ENCODE data around the gene PTOV1. TPM values are rescaled to one million over a fixed set of nuclear protein-coding genes. Genes with fewer than 3 reads are reported as not detected.

The PTOV1 gene
- total RNA-seq, 1 experiment from 2014 or later, result 296 TPM

DNA sequence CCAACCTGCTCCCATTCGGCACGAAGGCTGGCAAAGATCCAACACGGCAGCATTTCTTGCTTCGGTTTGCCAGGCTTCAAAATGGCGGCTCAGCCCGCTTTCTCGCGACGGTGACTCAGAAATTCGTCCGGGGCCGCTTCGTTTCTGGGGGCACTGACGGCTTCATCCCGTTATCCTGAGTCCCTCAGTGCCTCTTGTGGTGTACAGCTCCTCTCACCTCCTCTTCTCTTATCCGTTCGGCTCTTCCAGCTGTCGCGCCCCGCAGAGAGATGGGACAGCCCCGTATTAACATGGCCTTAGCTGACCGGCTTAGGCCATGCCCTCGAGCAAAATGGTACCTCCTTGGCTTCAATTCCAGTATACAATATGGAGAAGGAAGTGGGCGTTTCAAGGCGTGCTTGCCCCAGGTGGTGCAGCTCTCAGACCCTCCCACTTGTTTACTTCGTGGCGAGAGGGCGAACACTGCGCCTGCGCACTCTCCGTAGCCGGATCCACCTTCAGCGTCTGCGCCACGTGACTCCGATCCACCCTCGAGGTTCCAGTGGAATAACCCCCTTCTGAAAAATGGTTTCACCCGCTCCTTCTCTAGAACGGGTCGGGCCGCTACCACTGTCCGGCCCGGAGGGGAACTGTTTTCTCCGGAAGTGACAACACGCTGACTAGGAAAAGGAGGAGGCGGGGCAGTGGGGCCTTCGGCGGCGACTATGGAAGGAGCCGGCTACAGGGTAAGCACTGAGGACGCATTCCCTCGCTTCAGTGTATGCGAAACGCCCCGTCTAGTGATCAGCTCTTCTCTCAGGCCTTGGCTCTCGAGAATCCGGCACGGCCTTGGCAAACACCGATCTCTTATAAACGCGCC lies 26.3 kb downstream of the PTOV1 start, which contains the start of the genes AKT1S1 and TBC1D17 (continued):
- TF ChIP-seq, protein P1, sequence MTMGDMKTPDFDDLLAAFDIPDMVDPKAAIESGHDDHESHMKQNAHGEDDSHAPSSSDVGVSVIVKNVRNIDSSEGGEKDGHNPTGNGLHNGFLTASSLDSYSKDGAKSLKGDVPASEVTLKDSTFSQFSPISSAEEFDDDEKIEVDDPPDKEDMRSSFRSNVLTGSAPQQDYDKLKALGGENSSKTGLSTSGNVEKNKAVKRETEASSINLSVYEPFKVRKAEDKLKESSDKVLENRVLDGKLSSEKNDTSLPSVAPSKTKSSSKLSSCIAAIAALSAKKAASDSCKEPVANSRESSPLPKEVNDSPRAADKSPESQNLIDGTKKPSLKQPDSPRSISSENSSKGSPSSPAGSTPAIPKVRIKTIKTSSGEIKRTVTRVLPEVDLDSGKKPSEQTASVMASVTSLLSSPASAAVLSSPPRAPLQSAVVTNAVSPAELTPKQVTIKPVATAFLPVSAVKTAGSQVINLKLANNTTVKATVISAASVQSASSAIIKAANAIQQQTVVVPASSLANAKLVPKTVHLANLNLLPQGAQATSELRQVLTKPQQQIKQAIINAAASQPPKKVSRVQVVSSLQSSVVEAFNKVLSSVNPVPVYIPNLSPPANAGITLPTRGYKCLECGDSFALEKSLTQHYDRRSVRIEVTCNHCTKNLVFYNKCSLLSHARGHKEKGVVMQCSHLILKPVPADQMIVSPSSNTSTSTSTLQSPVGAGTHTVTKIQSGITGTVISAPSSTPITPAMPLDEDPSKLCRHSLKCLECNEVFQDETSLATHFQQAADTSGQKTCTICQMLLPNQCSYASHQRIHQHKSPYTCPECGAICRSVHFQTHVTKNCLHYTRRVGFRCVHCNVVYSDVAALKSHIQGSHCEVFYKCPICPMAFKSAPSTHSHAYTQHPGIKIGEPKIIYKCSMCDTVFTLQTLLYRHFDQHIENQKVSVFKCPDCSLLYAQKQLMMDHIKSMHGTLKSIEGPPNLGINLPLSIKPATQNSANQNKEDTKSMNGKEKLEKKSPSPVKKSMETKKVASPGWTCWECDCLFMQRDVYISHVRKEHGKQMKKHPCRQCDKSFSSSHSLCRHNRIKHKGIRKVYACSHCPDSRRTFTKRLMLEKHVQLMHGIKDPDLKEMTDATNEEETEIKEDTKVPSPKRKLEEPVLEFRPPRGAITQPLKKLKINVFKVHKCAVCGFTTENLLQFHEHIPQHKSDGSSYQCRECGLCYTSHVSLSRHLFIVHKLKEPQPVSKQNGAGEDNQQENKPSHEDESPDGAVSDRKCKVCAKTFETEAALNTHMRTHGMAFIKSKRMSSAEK (CRISPR knock-in tag; IDR thresholded peaks at IDR 0.05; ENCODE audit: borderline replicate concordance), result no peak
- no peak for TF ChIP-seq ZNF232 (CRISPR knock-in tag; IDR thresholded peaks at IDR 0.05)
- TF ChIP-seq, protein P2, sequence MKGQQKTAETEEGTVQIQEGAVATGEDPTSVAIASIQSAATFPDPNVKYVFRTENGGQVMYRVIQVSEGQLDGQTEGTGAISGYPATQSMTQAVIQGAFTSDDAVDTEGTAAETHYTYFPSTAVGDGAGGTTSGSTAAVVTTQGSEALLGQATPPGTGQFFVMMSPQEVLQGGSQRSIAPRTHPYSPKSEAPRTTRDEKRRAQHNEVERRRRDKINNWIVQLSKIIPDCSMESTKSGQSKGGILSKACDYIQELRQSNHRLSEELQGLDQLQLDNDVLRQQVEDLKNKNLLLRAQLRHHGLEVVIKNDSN (CRISPR knock-in tag; IDR thresholded peaks at IDR 0.05), result peak; percentile 99
- TF ChIP-seq FOXK1 (CRISPR knock-in tag; IDR thresholded peaks at IDR 0.05), result peak; percentile 100
- no peak for TF ChIP-seq SMAD4 (CRISPR knock-in tag; IDR thresholded peaks at IDR 0.05)
- TF ChIP-seq ZNF396 (CRISPR knock-in tag; IDR thresholded peaks at IDR 0.05; ENCODE audit: borderline replicate concordance), result no peak
- TF ChIP-seq ZNF423 (CRISPR knock-in tag; IDR thresholded peaks at IDR 0.05), result no peak
- TF ChIP-seq KAT7 (CRISPR knock-in tag; IDR thresholded peaks at IDR 0.05; ENCODE audit: borderline replicate concordance), result no peak
- 0 out of 2 replicates have a peak, but pooled peaks have one; percentile 17 for TF ChIP-seq TEAD1 (CRISPR knock-in tag; IDR thresholded peaks at IDR 0.05)
- TF ChIP-seq, protein P3, sequence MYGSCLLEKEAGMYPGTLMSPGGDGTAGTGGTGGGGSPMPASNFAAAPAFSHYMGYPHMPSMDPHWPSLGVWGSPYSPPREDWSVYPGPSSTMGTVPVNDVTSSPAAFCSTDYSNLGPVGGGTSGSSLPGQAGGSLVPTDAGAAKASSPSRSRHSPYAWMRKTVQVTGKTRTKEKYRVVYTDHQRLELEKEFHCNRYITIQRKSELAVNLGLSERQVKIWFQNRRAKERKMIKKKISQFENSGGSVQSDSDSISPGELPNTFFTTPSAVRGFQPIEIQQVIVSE (CRISPR knock-in tag; IDR thresholded peaks at IDR 0.05; ENCODE audit: borderline replicate concordance), result no peak
- TF ChIP-seq ZNF416 (CRISPR knock-in tag; IDR thresholded peaks at IDR 0.05), result no peak
- no peak for TF ChIP-seq NR3C1 (CRISPR knock-in tag; conservative IDR thresholded peaks at IDR 0.05; ENCODE audit: low read depth)

DNA sequence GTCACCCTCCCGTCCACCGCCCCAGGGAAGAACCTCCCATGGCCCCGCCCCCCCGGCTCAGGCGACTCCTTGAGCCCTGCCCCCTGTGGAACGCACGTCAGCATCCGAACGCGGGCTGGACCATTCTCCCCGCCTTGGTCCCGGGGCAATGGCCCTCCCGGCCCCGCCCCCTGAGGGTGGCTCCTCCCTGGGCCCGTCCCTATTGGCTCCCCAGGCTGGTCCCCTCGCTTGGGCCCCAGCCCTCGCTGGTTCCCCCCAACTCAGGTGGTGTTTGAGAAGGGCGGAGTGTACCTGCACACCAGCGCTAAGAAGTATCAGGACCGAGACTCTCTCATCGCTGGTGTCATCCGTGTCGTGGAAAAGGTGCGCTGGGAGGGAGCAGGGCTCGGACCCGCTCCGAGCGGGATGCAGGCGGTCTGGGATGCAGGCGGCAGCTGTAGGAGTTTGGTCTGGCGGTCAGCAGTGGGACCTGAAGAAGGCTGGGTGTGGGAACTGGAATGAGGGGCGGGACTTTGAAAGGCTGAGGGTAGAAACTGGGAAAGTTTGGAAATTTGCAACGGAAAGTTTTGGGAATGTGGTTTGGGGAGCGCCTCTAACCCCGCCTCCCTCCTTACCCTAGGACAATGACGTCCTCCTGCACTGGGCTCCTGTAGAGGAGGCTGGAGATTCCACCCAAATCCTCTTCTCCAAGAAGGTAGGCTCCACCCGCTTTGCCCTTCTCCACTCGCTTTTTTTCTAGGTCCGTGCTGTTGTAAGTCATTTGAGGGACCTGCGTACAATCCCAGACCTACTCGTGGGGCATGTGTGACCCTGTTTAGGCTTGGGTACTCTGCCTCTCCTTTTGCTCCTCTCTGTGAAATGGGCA lies 27.2 kb downstream of the PTOV1 start:
- Mint-ChIP-seq H3K36me3 (peaks cover 38% of the 10 kb centered on the region), H3K27me3 (ENCODE audit: low read depth) (no peaks in the 10 kb centered on the region), H3K9me3 (no peaks in the 10 kb centered on the region), H3K27ac (peak overlapping the region; percentile 100), H3K4me3 (no peak overlapping the region), H3K4me1 (peaks cover 23% of the 10 kb centered on the region)
- CTCF ChIA-PET, result interaction anchor here (1.0 to 1.9 kb wide), 4 partner anchors 9 to 15 kb away, joined by 3 to 12 read pairs (median 4); no protein-coding TSS in a partner anchor
- POLR2A ChIA-PET, result interaction anchor here (1.2 to 2.2 kb wide), 4 partner anchors 12 to 202 kb away, joined by 3 to 9 read pairs (median 6); partner anchors contain the start of genes ATF5, NUP62 and PTOV1
- TF ChIP-seq RORB (CRISPR knock-in tag; IDR thresholded peaks at IDR 0.05) (no peak), EMX1 (CRISPR knock-in tag; IDR thresholded peaks at IDR 0.05) (0 out of 2 replicates have a peak, but pooled peaks have one; percentile 63)
- ATAC-seq, result peak; percentile 77
- peak; percentile 99 for DNase-seq (ENCODE audit: low spot score)

DNA sequence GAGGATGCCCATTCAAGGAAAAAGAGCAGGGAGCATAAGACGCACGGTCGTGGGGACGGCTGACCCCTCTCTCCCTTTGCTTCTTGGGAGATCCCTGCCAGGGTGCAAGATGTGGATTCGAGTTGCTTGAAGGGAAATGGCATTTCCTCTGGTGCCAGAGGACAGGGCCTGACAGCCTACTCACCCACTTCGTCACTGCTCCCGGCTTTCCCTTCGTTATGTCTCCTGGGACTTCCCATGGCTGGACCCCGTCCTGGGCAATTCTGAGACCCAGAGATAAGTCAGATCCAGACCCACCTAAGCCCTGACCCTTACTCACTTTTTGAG lies 27.7 kb downstream of the PTOV1 start:
- peak overlapping the region; percentile 100 for H3K27ac Mint-ChIP-seq
- no peak for ATAC-seq
- H3K4me3 Mint-ChIP-seq, result no peak overlapping the region
- DNase-seq (ENCODE audit: low spot score), result no peak
- peaks cover 44% of the 10 kb centered on the region for H3K36me3 Mint-ChIP-seq
- CTCF ChIA-PET, result interaction anchor here (1.0 to 1.9 kb wide), 3 partner anchors 9 to 12 kb away, joined by 4 to 12 read pairs (median 4); no protein-coding TSS in a partner anchor
- POLR2A ChIA-PET, result interaction anchor here (0.6 kb wide), 1 partner anchor 42 kb away, joined by 3 read pairs; no protein-coding TSS in a partner anchor
- H3K9me3 Mint-ChIP-seq, result no peaks in the 10 kb centered on the region
- H3K27me3 Mint-ChIP-seq (ENCODE audit: low read depth), result no peaks in the 10 kb centered on the region
- H3K4me1 Mint-ChIP-seq, result peaks cover 23% of the 10 kb centered on the region
- TF ChIP-seq ZNF219 (CRISPR knock-in tag; IDR thresholded peaks at IDR 0.05; ENCODE audit: borderline replicate concordance) (no peak), MYBL2 (CRISPR knock-in tag; IDR thresholded peaks at IDR 0.05) (no peak), FOXK1 (CRISPR knock-in tag; IDR thresholded peaks at IDR 0.05) (no peak), NFE2L1 (CRISPR knock-in tag; IDR thresholded peaks at IDR 0.05) (no peak), GRHL2 (CRISPR knock-in tag; IDR thresholded peaks at IDR 0.05; ENCODE audit: insufficient replicate concordance, severe bottlenecking) (no peak)
- TF ChIP-seq, protein P4, sequence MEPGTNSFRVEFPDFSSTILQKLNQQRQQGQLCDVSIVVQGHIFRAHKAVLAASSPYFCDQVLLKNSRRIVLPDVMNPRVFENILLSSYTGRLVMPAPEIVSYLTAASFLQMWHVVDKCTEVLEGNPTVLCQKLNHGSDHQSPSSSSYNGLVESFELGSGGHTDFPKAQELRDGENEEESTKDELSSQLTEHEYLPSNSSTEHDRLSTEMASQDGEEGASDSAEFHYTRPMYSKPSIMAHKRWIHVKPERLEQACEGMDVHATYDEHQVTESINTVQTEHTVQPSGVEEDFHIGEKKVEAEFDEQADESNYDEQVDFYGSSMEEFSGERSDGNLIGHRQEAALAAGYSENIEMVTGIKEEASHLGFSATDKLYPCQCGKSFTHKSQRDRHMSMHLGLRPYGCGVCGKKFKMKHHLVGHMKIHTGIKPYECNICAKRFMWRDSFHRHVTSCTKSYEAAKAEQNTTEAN (CRISPR knock-in tag; IDR thresholded peaks at IDR 0.05), result no peak
- TF ChIP-seq, protein P5, sequence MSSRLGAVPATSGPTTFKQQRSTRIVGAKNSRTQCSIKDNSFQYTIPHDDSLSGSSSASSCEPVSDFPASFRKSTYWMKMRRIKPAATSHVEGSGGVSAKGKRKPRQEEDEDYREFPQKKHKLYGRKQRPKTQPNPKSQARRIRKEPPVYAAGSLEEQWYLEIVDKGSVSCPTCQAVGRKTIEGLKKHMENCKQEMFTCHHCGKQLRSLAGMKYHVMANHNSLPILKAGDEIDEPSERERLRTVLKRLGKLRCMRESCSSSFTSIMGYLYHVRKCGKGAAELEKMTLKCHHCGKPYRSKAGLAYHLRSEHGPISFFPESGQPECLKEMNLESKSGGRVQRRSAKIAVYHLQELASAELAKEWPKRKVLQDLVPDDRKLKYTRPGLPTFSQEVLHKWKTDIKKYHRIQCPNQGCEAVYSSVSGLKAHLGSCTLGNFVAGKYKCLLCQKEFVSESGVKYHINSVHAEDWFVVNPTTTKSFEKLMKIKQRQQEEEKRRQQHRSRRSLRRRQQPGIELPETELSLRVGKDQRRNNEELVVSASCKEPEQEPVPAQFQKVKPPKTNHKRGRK (CRISPR knock-in tag; IDR thresholded peaks at IDR 0.05; ENCODE audit: borderline replicate concordance), result no peak

Data from WTC11 (cell line).